Head of caudate nucleus (tissue), 42 donors: Measurements from ENCODE around the gene NFKB1.
A peak's percentile ranks its signal among the peaks of the same experiment; 100 is the strongest.

ENCODE experiments used
- DNase-seq, 42 donors: peaks; one replicate each; pipeline versions ENCODE4 v3.0.0 to v3.0.0-alpha.2; 2020 to 2021; ENCODE audit warnings: mixed read lengths in 7 of 42
- intact Hi-C: fragments of 100-400 bp; cut with DNase I; formaldehyde crosslinking; loops from one replicate; pipeline ENCODE4 v1.15.0; 2022

NFKB1 gene

GRCh38 chr4:102521570-102521969 is 20.4 kb downstream of the NFKB1 start:
- intact Hi-C loops: no loop called here
- no peak for DNase-seq

DNA sequence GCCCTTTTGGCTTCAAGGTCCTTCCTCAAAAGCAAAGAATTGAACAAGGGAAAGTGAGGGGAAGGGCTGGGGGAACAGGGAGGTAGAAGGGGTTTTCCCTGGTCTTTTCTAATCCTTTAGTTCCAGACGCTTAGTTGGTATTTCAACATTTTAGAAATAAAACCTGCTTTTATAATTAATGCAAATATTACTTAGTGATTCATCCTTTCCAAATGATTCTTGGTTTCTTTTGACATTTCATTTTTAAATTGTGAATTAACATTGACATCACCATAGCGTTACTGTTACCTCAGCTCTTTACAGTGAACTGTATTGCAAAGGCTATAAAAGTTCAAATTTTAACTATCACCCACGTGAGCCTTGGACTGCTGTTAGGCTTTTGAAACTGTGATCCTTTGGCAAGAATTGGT is 20.9 kb downstream of the NFKB1 start:
- no peak for DNase-seq
- intact Hi-C loops: no loop called here

DNA sequence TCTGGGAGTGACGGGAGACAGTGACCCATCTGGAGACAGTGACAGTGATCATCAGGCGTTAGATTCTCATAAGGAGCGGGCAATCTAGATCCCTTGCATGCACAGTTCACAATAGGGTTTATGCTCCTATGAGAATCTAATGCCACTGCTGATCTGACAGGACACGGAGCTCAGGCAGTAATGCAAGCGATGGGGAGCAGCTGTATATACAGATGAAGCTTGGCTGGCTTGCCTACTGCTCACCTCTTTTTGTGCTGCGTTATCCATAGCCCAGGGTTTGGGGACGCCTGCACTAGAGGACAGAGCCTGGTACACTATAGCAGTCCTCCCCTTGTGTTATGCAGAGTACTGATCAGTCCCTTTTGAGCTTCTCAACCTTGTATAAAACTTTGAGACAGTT is 23.5 kb downstream of the NFKB1 start:
- intact Hi-C loops: no loop called here
- DNase-seq: no peak

DNA sequence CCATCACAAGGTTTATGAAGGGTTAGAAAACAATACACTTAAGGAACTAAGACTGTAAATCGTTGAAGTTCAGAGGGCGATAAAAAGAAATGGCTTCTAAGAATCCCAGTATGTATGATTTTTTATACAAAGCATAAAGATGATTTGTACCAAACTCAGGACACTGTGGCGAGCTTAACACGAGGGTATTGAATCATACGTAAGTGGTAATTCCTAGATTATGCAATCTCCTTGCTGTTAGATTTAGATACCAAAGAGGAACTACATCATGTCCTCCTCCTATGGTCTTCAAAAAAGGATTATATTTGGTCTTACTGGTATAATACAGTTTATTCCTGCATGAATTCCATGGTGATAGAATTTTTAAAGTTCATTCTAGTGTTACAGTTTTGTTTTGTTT is 23.9 kb downstream of the NFKB1 start:
- DNase-seq: no peak
- intact Hi-C loops: no loop called here

DNA sequence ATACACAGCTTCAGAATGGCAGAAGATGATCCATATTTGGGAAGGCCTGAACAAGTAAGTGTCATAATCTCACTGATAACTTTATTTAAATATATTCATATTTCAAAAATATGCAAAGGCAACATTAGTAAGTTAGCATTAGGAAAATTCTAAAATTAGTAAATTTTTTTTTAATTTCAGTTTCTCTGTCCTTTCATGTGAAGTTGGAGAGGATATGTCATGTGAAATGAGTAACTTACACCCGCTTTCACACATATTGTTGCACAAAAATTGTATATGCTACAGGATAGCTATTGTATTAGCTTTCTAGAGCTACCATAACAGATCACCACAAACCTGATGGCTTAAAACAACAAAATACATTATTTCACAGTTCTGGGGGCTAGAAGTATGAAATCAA is 24.3 kb downstream of the NFKB1 start:
- no peak for DNase-seq
- intact Hi-C loops: no loop called here

DNA sequence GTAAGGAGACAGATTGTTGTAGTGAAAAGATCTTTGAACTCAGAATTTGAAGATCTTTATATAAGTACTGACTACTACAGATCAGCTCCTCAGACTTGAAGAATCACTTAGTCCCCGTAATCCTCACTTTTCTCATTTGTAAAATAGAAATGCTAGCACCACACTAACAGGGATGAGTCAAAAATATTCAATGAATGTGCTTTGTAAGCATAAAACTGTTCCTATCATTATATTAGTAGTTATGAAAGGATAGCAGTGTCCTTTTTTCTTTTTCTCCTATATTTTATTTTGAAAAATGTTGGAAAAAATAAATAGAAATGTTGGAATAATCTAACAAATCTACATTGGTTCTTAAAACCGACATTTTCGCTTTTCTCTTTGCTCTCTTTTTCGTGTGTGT is 25.4 kb downstream of the NFKB1 start:
- DNase-seq: no peak
- intact Hi-C loops: no loop called here

GRCh38 chr4:102527695-102528283 is 26.6 kb downstream of the NFKB1 start:
- DNase-seq: no peak
- intact Hi-C loops: no loop called here

DNA sequence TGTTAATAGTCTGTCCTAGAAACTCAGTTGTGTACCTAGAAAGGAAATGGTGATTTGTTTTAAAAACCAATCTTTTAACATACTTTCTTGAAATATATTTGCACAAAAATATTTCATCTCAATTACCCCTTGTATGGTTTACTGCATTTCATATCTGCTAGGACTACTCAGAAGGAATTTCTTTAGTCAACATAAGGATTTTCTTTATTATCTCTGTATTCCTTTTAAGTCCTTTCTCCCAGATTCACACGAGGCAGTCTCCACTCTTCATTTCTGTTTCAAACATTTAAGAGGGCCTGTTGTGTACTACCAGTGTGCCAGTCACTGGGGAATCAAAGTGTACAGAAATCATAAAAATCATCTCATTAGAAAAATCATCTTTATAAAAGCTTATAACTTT is 28.8 kb downstream of the NFKB1 start:
- intact Hi-C loops: no loop called here

DNA sequence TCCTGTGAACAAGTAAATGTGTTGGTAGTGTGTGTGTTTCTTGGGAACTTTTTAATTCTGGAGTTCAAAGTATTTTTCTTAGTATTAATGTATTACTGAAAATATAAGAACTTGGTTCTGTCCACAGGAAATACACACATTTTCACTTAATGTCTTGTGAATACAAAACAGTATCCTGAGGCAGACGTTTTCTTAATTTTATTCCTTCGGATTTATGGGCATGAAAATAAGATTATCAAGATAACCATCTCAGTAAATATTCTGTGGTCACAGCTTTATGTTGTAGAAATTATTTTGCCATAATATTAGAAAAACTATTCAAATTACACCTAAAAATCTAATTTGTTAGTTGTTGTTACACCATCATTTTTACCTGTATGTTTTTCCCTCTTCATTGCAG is 29.8 kb downstream of the NFKB1 start:
- DNase-seq: no peak
- intact Hi-C loops: no loop called here

More for the DNA sequence above, 28.8 kb downstream of the NFKB1 start:
- DNase-seq: no peak

DNA sequence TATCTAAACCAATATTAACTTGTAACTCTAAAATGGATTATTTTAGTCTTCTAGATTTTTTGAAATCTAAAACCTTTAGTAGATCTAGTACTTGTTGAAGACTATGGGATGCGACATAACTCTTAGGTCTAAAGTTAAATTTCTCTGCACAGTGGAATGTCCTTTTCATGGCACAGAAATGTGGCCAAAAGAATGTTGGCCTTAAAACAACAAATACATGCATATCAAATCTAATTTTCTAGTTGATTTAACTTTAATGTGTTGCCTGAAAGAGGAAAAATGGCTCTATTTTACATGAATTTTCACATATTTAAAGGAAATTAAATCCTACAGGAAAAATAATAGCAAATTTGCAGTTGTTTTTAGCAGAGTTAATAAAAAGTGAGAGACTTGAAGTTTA is 30.3 kb downstream of the NFKB1 start:
- intact Hi-C loops: no loop called here
- DNase-seq: no peak

DNA sequence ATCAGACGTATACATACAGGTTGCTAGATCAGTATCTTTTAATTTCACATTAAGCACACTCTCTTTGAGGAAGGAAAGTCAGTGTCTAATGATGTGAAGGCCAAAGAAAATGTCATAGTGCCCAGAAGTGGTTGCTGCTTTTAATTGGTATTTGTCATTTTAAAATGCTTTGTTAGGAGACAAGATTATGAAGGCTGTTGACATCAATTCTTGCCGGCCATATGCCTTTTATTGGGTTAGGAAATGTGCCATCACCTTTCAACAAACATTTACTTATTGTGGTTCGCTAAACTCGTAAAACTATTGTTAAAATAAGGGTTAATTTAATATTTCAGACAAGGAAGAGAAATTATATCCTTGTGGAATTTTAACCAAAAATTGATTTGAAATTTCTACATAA is 32.2 kb downstream of the NFKB1 start:
- intact Hi-C loops: no loop called here
- DNase-seq: no peak

DNA sequence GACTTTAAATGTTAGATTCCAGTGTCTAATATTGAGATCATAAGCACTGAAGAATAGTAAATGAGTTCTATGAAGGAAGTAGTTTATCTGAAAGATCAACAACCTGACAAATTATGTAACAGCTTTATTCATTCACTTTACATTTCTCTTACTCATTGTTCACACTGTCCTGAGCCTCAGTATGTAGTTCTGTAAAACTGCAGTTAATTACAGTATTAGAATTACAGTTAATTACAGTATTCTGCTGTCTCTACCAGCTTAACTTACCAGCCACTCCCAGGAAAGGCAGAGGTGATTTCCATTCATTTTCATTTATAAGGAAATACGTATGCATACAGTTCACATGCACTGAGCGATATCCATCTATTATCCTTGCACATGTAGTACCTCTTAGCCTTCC is 32.7 kb downstream of the NFKB1 start:
- no peak for DNase-seq
- intact Hi-C loops: no loop called here

DNA sequence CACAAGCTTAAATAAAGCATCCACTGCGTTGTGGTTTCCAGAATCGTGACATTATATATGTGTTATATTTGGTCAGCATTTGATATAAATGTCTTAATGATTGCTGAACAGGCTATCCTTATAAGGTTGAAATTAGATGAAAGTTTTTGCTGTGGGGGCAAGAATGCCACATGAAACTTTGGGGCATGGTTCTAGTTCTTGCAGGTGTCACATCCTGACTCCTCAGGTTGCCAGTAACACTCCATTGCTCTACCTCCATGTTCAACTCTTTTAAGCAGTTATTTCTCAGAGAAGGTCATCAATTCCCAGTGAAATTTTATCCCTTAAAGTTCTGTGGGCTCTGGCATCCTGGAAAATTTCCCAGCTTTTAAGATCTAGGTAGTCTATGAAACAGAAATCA is 33.7 kb downstream of the NFKB1 start:
- no peak for DNase-seq

DNA sequence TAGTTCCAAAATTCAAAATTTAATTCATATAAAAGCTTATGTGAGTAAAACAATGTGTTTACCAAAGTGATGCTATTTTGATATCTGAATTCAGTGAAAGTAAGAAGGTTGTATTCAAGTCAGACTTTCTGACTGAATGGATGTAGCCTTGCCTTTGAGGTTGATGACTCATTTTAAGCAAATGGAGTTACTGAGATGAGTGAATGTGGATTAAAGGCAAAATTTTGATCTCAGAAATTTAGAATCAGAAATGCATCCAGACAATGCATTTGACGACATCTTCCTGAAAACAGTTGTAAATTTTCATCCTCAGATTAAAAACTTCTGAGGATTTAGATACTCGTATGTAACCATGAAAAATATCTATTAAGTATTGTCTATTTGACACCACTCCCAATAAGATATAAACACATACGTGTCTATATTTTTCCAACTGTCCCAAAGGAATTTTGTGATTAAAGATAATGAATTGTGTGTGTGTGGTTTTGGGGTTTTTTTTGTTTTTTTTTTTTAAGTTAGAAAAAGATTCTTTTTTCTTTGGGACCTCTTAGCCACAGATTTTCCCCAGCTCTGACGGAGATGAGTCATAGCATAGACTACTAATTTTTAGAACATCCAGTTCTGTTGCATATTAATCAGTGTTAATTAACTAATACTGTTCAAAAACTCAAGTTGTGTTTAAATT is 34.4 kb downstream of the NFKB1 start:
- intact Hi-C loops: no loop called here
- DNase-seq: no peak

More for the DNA sequence above, 33.7 kb downstream of the NFKB1 start:
- intact Hi-C loops: no loop called here

DNA sequence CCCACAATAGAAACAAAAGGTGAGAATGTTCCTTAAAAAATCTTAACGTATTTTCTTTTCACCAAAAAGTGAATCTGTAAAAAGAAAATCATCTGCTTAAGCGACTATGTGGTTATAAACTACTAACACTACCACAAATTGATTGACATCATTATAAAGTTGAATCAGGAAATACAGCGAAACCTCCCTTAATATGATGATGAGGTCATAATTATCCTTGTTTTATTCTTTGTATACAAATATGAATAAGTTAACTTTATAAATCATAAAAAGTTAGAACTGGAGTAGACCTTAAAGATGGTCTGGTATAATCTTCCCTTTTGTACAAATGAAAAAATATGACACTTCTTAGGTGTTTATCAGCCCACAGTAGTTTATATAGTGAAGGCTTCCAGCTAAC is 35.6 kb downstream of the NFKB1 start:
- intact Hi-C loops: no loop called here
- DNase-seq: no peak

GRCh38 chr4:102537269-102537668 is 36.1 kb downstream of the NFKB1 start:
- no peak for DNase-seq
- intact Hi-C loops: no loop called here

DNA sequence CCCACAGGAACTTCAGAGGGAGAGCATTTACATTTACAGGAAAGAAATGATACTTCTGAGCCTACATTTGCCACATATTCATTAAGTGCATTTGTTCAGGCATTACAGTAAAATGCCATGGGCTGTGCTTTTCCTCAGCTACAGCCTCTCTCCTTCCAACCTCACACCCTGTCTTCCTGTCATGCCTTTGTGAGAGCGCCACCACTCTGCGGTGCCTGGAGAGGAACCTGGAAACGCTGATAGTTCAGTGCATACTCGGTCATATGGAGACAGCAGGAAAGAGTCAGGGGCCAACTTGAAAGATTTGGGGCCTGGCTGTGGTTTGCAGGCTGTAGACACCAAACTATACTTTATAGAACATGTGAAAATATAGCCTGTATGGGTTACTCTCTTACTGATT is 40.5 kb downstream of the NFKB1 start:
- peak in 14 of 42 donors; percentile 9 to 47 (median 28) for DNase-seq
- intact Hi-C loops: no loop called here

DNA sequence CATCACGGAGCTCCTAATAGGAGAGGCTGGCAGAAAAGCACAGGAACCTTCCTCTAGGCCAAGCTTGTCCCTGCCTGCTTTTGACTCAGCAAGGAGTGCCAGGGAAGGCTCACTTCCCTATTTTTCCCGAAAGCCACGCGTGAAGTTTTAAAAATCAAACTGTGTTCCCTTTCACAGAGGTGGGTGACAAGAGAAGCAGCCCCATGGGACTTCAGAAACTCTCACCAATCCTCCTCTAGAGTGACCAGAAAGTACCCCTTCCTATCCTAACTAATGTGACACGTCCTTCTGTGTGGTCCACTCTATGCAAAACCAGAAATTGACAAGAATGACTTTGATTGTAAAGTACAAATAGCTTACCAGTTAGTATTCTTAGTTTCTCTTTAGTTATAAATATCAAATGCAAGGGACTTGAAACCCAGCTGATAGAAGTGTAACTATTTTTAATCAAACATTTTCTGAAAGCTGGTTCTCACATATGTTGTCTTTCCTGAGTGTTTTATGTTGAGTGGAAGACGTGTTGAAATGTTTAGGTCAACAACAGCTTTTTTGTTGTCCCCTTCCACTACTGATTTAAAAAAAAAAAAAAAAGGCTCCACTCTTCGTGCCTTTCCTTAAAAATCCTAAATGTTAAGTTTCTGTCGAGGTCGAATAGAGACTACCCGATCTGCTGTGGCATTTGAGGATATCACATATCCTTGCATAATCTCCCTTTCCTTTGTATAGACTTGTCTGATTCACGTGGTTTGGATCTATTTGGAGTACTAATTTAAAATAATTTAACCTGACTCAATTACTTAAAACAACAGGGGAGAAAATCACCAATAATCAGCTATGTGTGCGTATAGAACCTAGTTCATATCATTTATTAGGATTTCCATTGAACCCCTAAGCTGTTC is 42.1 kb downstream of the NFKB1 start:
- intact Hi-C loops: no loop called here
- peak in 3 of 42 donors; percentile 5 to 14 (median 13) for DNase-seq

GRCh38 chr4:102546635-102547034 is 45.5 kb downstream of the NFKB1 start:
- intact Hi-C loops: no loop called here
- no peak for DNase-seq

DNA sequence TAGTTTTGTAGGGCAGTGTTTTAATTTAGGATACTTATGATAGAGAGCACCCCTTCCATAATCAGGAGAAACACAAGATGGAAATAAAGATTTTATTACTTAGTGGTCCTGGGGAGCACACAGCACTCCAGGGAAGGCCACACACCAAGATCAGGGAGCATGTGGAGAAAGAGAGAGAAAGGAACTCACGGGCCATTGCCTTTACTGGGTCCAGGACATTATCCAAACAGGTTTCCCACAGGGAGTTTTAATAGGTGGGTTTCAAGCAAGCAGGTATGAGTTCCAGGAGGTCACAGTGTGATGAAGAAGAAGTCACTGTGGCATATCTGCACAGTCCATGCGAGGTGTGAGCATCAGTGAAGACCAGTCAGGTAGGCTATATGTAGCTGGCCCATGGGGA is 46.8 kb downstream of the NFKB1 start:
- intact Hi-C loops: no loop called here

More for the DNA sequence above, 46.8 kb downstream of the NFKB1 start:
- DNase-seq: no peak
